HG03045 (cell line): ENCODE data around the gene ZNF765.
"Not testable (repeated sequence)": the region's sequence is repeated elsewhere in the genome, so short reads cannot be mapped to it uniquely, and the experiment has no call there.

Experiments used
- ATAC-seq: cut with Tn5 transposase; IDR thresholded peaks from one replicate; pipeline ENCODE4 v1.9.1; 2021; ENCODE audit warnings: mild to moderate bottlenecking, moderate library complexity; ENCODE audit not compliant: unreplicated experiment

The ZNF765 gene

GRCh38 chr19:53420520-53421315, 25.8 kb downstream of the ZNF765 start:
- ATAC-seq, result not testable (repeated sequence)

- ATAC-seq, result no peak
Observed at GRCh38 chr19:53422551-53422950, 27.6 kb downstream of the ZNF765 start.

- not testable (repeated sequence) for ATAC-seq
Observed at GRCh38 chr19:53423074-53423473, 28.1 kb downstream of the ZNF765 start.

- ATAC-seq, result not testable (repeated sequence)
Observed at GRCh38 chr19:53423680-53424079, 28.7 kb downstream of the ZNF765 start.

GRCh38 chr19:53424968-53425597, 30.1 kb downstream of the ZNF765 start:
- no peak for ATAC-seq

- ATAC-seq, result peak; percentile 94
Observed at GRCh38 chr19:53431399-53432087, 36.6 kb downstream of the ZNF765 start, which contains the start of gene ZNF761. Gene ZNF761, plus strand, starts transcription at chr19:53431984. Its CDS starts 15,285 bp downstream, at chr19:53447269.

- ATAC-seq, result peak; percentile 25
Observed at GRCh38 chr19:53432088-53432661, 37.2 kb downstream of the ZNF765 start.

GRCh38 chr19:53443809-53444208, 48.9 kb downstream of the ZNF765 start:
- not testable (repeated sequence) for ATAC-seq

- ATAC-seq, result not testable (repeated sequence)
Observed at GRCh38 chr19:53447196-53447595, 52.2 kb downstream of the ZNF765 start.

GRCh38 chr19:53455828-53456227, 60.9 kb downstream of the ZNF765 start:
- no peak for ATAC-seq

- ATAC-seq, result not testable (repeated sequence)
Observed at GRCh38 chr19:53460131-53460721, 65.3 kb downstream of the ZNF765 start.

GRCh38 chr19:53461866-53462265, 66.9 kb downstream of the ZNF765 start:
- no peak for ATAC-seq

- ATAC-seq, result no peak
Observed at GRCh38 chr19:53462861-53463260, 67.9 kb downstream of the ZNF765 start.

GRCh38 chr19:53463263-53463662, 68.3 kb downstream of the ZNF765 start:
- no peak for ATAC-seq

- ATAC-seq, result peak; percentile 9
Observed at GRCh38 chr19:53466726-53467484, 72.0 kb downstream of the ZNF765 start.

GRCh38 chr19:53467485-53468262, 72.7 kb downstream of the ZNF765 start, which contains the start of gene ZNF813:
Gene ZNF813, plus strand, starts transcription at chr19:53467733. Its CDS starts 16,090 bp downstream, at chr19:53483823.
- peak; percentile 83 for ATAC-seq

- ATAC-seq, result not testable (repeated sequence)
Observed at GRCh38 chr19:53468628-53469027, 73.7 kb downstream of the ZNF765 start.

GRCh38 chr19:53471916-53472315, 77.0 kb downstream of the ZNF765 start:
- no peak for ATAC-seq

GRCh38 chr19:53474832-53475231, 79.9 kb downstream of the ZNF765 start:
- ATAC-seq, result not testable (repeated sequence)
